H1 (cell line): ENCODE results near the gene ALPG.

Experiments used
- CREB1 ChIP-seq: IDR thresholded peaks from 2 replicates; pipeline ENCODE4 v1.6.1; 2012; ENCODE audit warnings: inconsistent platforms
- GTF2F1 ChIP-seq: IDR thresholded peaks from 2 replicates; pipeline ENCODE4 v1.6.1; 2012; ENCODE audit warnings: low read depth, low read length, improper control_type of control experiment, borderline replicate concordance
- NANOG ChIP-seq: IDR thresholded peaks from 2 replicates; pipeline ENCODE4 v1.6.1; 2011; ENCODE audit warnings: low read length, low read depth, mild to moderate bottlenecking, inconsistent platforms; ENCODE audit not compliant: insufficient read depth, poor library complexity, severe bottlenecking
- POLR2A ChIP-seq, 2 experiments: IDR thresholded peaks; 1 replicate in 1 of 2; 2 replicates in 1 of 2; pipeline ENCODE4 v1.6.1; 2011; ENCODE audit warnings: low read depth in 2 of 2, low read length in 2 of 2, mild to moderate bottlenecking in 2 of 2; ENCODE audit errors: control extremely low read depth in 1 of 2
- RXRA ChIP-seq: IDR thresholded peaks from 2 replicates; pipeline ENCODE4 v1.6.1; 2011; ENCODE audit warnings: low read depth, mild to moderate bottlenecking, low read length, moderate library complexity; ENCODE audit not compliant: insufficient read depth

DNA sequence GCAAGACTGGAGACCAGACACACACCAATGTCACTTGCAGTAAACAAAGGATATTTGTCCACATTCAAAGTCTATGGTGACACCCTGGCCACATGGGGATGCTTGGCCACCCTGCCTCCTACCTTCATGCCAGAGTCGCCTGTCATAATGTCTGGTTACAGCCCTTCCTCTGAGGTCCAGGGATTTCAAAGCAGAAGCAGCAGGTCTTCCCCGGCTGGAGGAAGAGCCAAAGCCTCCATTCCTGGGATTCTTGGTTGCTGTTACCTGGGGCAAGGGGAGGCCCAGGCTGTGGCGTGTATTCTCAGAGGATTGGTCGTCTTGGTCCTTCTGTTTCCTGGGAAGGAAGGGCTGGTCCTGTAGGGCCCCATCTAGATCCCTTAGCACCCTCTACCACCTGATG lies 30.4 kb upstream of the ALPG start:
- TF ChIP-seq CREB1 (no peak), GTF2F1 (no peak), POLR2A (IDR thresholded peaks at IDR 0.05; ENCODE audit: control extremely low read depth in 1 of 2, low read depth in 2 of 2, low read length in 2 of 2) (no peak), RXRA (no peak), NANOG (no peak)
